Heart left ventricle (tissue), 13 donors: ENCODE results near the gene RNPS1.

Experiments
- POLR2A ChIP-seq, 2 donors: fragments of 450-650 bp; IDR thresholded peaks; one replicate each; pipeline ENCODE4 v1.6.1; 2017; ENCODE audit warnings: antibody characterized with exemption in 2 of 2, mild to moderate bottlenecking in 2 of 2, moderate library complexity in 2 of 2
- TF ChIP-seq, protein P1 (sequence below), 12 donors: fragments of 200-600 bp; sonication (generic) in 4 of 12; IDR thresholded peaks; one replicate each; pipeline versions ENCODE4 v1.5.0 to v1.8.0; 2018 to 2022; ENCODE audit warnings: antibody characterized with exemption in 12 of 12, mild to moderate bottlenecking in 5 of 12
- donor health status: ischemic (EF 13 %, LVEDD 7.1; RV severe dilation, severe dysfunction).
- donor health status: DM: no; HTN: yes; CAD: no.
- donor health status: DM: no; HTN: no; CAD: no.
- donor health status: ischemic (EF 25% LVEDD 6.9; RV normal size, moderate dysfunction).
- donor health status: ischemic (EF 25% LVEDD 5.7; RV mildly dilated, moderate dysfunction).
- donor health status: ischemic (EF 35%, LVEDD 5.7; RV mildly dilated, moderate dysfunction).
- donor health status: nonischemic (EF 11% LVEDD 7.7; RV severe dilation, severe dysfunction).
- donor health status: DM: yes; HTN: yes; CAD: no.
- donor health status: PGD.
- donor health status: ischemic (EF 29% LVEDD 5.4; RV normal size, mild dysfunction).
- donor health status: nonischemic (EF 23%, LVEDD 6.1; RV moderate dilation, normal function).

DNA sequence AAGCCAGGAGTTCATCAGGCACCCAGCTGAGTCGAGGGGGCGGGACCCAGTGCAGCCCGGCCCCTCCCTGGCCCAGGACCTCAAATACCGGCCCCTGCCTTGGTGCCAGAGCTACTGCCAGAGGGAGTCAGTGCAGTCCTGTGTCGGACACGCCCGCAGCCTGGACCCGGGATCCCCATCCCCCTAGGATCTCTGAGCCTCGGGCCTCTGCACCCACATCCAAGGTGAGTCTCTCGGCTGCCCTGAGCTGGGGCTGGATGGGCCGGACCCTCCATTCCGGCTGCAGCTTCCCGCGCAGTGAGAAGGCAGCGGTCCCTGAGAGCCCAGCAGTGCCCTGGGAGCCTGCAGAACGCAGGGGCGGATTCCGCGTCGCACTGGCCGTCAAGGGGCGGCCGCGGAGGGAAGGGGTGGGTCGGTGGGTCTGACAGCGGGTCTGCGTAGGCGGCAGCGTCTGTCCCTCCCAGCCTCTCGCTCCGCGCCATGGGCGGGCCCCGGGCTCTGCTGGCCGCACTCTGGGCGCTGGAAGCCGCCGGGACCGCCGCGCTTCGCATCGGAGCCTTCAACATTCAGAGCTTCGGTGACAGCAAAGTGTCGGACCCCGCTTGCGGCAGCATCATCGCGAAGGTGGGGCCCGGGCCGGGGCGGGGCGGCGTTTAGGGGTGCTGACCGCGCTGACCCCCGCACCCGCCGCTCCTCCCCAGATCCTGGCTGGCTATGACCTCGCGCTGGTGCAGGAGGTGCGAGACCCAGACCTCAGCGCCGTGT is 31.4 kb downstream of the RNPS1 start, which contains the start of gene DNASE1L2:
- TF ChIP-seq, protein P1, sequence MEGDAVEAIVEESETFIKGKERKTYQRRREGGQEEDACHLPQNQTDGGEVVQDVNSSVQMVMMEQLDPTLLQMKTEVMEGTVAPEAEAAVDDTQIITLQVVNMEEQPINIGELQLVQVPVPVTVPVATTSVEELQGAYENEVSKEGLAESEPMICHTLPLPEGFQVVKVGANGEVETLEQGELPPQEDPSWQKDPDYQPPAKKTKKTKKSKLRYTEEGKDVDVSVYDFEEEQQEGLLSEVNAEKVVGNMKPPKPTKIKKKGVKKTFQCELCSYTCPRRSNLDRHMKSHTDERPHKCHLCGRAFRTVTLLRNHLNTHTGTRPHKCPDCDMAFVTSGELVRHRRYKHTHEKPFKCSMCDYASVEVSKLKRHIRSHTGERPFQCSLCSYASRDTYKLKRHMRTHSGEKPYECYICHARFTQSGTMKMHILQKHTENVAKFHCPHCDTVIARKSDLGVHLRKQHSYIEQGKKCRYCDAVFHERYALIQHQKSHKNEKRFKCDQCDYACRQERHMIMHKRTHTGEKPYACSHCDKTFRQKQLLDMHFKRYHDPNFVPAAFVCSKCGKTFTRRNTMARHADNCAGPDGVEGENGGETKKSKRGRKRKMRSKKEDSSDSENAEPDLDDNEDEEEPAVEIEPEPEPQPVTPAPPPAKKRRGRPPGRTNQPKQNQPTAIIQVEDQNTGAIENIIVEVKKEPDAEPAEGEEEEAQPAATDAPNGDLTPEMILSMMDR (IDR thresholded peaks at IDR 0.05): no peak
- no peak for TF ChIP-seq POLR2A (IDR thresholded peaks at IDR 0.05)
